ENCODE measurements around the gene REPIN1.

The REPIN1 gene

DNA sequence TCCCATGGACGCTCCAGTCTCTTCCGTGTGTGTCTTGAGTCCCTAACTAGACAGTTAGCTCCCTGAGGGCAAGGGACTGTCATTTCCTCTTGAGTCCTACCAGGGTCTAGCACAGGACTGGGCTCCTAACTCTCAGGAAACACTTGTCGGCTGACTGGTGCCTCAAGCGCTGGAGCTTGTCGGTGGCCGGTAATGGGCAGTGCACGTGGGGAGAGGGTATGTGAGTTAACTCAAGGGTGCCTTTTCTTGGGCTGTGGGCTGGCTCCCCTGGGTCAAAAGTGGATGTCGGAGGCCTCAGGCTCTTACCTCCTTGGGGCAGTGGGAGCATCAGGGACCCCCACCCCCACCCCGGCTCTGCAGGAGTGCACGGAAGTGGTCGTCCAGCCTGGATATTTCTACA is 43.4 kb downstream of the REPIN1 start:
- H3K4me1 ChIP-seq (ENCODE audit: insufficient read depth, low read length) = peaks cover 25% of the 10 kb centered on the region
- H3K36me3 ChIP-seq (ENCODE audit: insufficient read depth, low read length) = peaks cover 53% of the 10 kb centered on the region
- H3K4me2 ChIP-seq (ENCODE audit: insufficient read depth, low read length) = no peak overlapping the region
- H3K27me3 ChIP-seq (ENCODE audit: insufficient read depth, low read length, poor library complexity) = no peaks in the 10 kb centered on the region
- H3K9ac ChIP-seq (ENCODE audit: low read depth, low read length) = no peak overlapping the region
- H3K27ac ChIP-seq (ENCODE audit: low read length) = no peak overlapping the region
- H2AFZ ChIP-seq (ENCODE audit: low read depth, low read length) = no peak overlapping the region
- DNase-seq = no peak
- ATAC-seq (ENCODE audit: insufficient read depth, low read depth) = no peak
- no peaks in the 10 kb centered on the region; the same call in 1 of the 2 replicates for H4K20me1 ChIP-seq (ENCODE audit: insufficient read depth, low read length)
- H3K79me2 ChIP-seq (ENCODE audit: insufficient read depth, low read length) = peaks cover 31% of the 10 kb centered on the region
- H3K4me3 ChIP-seq (ENCODE audit: low read depth in 1 of 2, low read length in 2 of 2) = no peak overlapping the region
- TF ChIP-seq, protein P1, sequence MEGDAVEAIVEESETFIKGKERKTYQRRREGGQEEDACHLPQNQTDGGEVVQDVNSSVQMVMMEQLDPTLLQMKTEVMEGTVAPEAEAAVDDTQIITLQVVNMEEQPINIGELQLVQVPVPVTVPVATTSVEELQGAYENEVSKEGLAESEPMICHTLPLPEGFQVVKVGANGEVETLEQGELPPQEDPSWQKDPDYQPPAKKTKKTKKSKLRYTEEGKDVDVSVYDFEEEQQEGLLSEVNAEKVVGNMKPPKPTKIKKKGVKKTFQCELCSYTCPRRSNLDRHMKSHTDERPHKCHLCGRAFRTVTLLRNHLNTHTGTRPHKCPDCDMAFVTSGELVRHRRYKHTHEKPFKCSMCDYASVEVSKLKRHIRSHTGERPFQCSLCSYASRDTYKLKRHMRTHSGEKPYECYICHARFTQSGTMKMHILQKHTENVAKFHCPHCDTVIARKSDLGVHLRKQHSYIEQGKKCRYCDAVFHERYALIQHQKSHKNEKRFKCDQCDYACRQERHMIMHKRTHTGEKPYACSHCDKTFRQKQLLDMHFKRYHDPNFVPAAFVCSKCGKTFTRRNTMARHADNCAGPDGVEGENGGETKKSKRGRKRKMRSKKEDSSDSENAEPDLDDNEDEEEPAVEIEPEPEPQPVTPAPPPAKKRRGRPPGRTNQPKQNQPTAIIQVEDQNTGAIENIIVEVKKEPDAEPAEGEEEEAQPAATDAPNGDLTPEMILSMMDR (IDR thresholded peaks at IDR 0.05; ENCODE audit: borderline replicate concordance, extremely low read depth, low read length, poor library complexity, severe bottlenecking) = no peak
- no peak for TF ChIP-seq EZH2 (IDR thresholded peaks at IDR 0.05; ENCODE audit: borderline replicate concordance, low read depth, low read length, severe bottlenecking)
- no peaks in the 10 kb centered on the region for H3K9me3 ChIP-seq (ENCODE audit: insufficient read depth, low read length, severe bottlenecking)

DNA sequence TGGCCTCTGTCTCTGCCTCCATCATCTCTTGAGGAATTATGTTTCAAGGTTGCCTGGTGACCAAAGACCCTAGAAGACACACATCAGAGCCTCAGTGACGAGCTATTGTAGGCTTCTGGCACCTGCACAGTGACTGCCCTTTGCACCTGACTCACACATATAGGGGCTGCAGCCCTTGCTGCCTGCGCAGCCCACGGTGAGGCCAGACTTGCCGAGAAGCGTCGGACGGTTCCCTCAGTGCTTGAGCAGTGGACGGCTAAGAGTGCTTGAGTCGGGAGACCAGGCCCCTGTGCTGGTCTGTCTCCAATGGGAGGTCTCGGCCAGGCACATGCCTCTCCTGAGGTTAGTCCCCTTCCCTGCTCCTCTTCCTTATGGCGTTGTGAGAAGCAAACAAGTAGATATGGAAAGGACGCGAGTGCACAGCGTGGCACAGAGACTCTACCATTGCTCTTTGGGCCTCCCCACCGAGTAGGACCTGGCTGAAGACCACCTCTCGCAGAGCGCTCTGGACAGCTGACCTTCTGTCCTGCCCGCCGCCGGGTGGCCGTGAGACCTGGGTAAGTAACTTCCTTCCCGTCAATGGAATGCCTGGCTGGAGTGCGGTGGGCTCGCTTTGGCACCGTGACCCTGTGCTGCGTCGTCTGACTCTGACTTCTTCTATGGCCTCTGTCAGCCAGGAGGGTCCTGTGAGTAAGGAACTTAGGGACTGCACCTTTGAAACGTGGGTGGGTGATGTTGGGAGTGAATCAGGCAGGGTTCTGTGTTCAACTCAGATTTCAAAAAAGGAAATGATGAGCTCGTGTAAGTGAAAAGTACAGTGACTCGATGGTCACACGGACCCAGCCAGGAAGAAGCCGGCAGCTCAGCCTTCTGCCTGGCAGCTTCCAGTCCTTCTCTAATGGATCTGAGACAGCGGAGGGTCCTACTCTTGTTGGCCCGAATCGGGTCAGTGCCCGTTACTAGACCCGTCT is 44.2 kb downstream of the REPIN1 start:
- Histone ChIP-seq H4K20me1 (ENCODE audit: insufficient read depth, low read length) (no peaks in the 10 kb centered on the region; the same call in 1 of the 2 replicates), H3K79me2 (ENCODE audit: insufficient read depth, low read length) (peaks cover 23% of the 10 kb centered on the region), H3K9me3 (ENCODE audit: insufficient read depth, low read length, severe bottlenecking) (no peaks in the 10 kb centered on the region), H3K27ac (ENCODE audit: low read length) (no peak overlapping the region), H3K9ac (ENCODE audit: low read depth, low read length) (no peak overlapping the region), H2AFZ (ENCODE audit: low read depth, low read length) (no peak overlapping the region), H3K27me3 (ENCODE audit: insufficient read depth, low read length, poor library complexity) (no peaks in the 10 kb centered on the region), H3K4me3 (ENCODE audit: low read depth in 1 of 2, low read length in 2 of 2) (no peak overlapping the region), H3K36me3 (ENCODE audit: insufficient read depth, low read length) (peaks cover 50% of the 10 kb centered on the region), H3K4me1 (ENCODE audit: insufficient read depth, low read length) (peaks cover 17% of the 10 kb centered on the region), H3K4me2 (ENCODE audit: insufficient read depth, low read length) (no peak overlapping the region)
- TF ChIP-seq, protein P1 (IDR thresholded peaks at IDR 0.05; ENCODE audit: borderline replicate concordance, extremely low read depth, low read length, poor library complexity, severe bottlenecking) = no peak
- no peak for TF ChIP-seq EZH2 (IDR thresholded peaks at IDR 0.05; ENCODE audit: borderline replicate concordance, low read depth, low read length, severe bottlenecking)
- no peak for DNase-seq
- no peak for ATAC-seq (ENCODE audit: insufficient read depth, low read depth)

DNA sequence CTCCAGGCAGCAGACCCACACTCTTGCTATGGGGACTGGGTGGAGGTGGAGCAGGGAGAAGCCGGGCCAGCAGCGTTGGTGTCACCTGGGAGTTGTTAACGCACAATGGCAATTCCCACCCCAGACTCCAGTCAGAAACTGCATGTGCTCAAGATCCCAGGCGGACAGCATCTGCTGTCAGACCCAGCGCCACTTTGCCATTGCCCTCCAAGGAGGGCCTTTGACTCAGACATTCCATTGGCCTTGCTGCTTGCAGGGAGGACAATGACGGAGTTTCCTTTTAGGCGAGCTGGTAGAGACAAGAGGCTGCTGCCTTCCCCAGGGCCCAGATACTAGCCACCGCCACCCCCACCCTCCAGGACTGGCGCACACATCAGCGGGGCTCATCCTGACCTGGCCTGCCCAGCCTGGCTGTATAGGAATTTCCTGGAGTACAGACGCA is 45.0 kb downstream of the REPIN1 start:
- TF ChIP-seq, protein P1 (IDR thresholded peaks at IDR 0.05; ENCODE audit: borderline replicate concordance, extremely low read depth, low read length, poor library complexity, severe bottlenecking) = no peak
- no peak for TF ChIP-seq EZH2 (IDR thresholded peaks at IDR 0.05; ENCODE audit: borderline replicate concordance, low read depth, low read length, severe bottlenecking)
- Histone ChIP-seq H4K20me1 (ENCODE audit: insufficient read depth, low read length) (no peaks in the 10 kb centered on the region; the same call in 1 of the 2 replicates), H3K27me3 (ENCODE audit: insufficient read depth, low read length, poor library complexity) (no peaks in the 10 kb centered on the region), H3K4me3 (ENCODE audit: low read depth in 1 of 2, low read length in 2 of 2) (no peak overlapping the region), H3K9ac (ENCODE audit: low read depth, low read length) (no peak overlapping the region), H3K9me3 (ENCODE audit: insufficient read depth, low read length, severe bottlenecking) (no peaks in the 10 kb centered on the region), H3K79me2 (ENCODE audit: insufficient read depth, low read length) (peaks cover 14% of the 10 kb centered on the region), H3K4me1 (ENCODE audit: insufficient read depth, low read length) (peaks cover 8% of the 10 kb centered on the region), H3K36me3 (ENCODE audit: insufficient read depth, low read length) (peaks cover 41% of the 10 kb centered on the region), H2AFZ (ENCODE audit: low read depth, low read length) (no peak overlapping the region), H3K27ac (ENCODE audit: low read length) (no peak overlapping the region), H3K4me2 (ENCODE audit: insufficient read depth, low read length) (no peak overlapping the region)
- ATAC-seq (ENCODE audit: insufficient read depth, low read depth) (no peak), DNase-seq (no peak)

Measured in DND-41 (cell line).